Measurements from ENCODE around the gene ZDHHC19.
"Not testable (repeated sequence)": the region's sequence is repeated elsewhere in the genome, so short reads cannot be mapped to it uniquely, and the experiment has no call there.

Gene ZDHHC19

DNA sequence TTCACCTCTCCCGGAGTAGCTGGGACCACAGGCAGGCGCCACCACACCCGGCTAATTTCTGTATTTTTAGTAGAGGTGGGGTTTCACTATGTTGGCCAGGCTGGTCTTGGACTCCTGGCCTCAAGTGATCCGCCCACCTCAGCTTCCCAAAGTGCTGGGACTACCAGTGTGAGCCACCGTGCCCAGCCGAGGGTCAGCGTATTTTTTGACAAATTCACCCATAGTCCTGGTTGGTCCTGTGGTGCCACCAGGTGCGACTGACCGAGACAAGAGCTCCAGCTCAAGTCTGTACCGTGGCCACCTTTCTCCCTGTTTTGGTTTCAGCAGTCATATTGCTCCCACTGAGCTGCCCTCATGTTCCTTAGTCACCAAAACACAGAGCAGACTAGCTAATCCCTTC, 13.9 kb upstream of the ZDHHC19 start:
- DNase-seq (ENCODE audit: low read depth) = no peak

DNA sequence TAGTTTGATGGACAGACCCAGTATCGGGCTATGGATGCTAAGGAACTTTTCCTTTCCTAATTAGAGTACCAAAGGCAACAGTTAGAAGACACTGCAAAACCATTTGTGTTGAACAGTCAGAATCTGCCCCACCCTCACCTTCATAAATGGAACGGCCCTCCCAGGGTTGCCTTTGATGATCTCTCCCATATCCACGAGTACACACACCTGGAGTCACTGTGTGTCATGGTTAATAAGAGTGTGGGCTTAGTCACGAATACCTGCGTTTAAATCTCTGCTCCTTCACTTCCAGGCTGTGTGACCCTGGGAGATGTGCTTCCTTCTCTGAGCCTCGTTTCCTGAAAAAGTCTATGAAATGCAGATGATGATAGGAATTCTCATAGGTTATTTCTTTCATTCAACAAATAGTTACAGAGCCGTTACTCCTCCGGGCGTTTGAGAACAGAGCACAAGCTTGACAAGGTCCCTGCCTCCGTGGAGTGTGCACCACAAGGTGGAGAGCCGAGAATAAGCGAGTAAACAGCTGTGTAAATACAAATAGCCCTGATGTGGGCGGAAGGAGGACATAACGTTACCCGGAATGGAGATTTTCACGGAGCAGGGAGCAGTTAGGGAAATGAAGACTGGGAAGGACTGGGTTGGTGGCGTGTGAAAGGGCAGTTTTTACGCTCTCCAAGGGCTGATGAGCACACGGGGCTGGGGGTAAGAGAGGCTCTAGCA, 11.8 kb upstream of the ZDHHC19 start:
- no peak for DNase-seq (ENCODE audit: low read depth)

DNA sequence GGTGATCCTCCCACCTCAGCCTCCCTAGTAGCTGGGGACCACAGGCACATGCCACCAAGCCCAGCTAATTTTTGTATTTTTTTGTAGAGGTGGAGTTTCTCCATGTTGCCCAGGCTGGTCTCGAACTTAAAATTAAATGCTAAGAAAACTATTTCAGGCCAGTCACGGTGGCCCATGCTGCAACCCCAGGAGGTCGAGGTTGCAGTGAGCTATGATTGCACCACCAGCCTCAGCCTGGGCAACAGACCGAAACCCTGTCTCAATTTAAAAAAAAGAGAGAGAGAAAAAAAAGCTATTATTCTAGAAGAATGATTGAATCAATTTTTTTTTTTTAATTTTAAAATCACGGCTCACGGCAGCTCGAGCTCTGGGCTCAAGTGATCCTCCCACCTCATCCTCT, 9.8 kb upstream of the ZDHHC19 start:
- DNase-seq (ENCODE audit: low read depth) = no peak

DNA sequence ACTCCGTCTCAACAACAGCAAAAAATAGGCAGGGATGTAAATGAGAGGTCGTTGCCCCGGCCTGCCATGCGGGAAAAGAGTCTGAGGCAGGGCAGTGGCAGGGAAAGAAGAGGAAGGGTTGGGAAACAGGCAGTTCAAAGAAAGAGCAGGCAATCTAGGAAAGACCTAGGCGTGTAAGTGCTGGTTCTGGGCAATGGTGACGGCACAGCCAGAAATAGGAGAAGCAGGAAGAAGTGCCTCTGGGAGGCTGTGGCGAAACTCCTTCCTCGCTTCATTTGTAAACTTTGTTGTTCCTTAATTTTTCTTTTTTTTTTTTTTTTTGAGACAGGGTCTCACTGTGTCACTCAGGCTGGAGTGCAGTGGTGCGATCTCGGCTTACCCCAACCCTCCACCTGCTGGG, 9.4 kb upstream of the ZDHHC19 start:
- DNase-seq (ENCODE audit: low read depth) = no peak

DNA sequence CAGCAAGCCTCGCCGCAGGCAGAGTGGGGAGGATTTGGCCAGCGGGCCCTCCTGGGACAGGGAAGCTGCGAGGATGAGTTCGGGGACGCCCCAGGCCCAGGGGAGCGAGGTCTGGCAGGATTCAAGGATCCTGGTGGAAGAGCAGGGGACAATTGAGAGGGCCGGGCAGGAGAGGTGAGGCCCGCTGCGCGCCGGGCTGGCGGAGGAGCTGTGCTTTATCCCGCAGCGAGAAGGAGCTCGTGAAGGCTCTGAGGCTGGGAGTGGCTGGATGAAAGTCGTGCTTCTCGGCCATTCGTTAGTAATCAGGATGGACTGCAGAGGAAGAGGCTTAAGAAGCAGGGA, 8.7 kb upstream of the ZDHHC19 start:
- no peak for DNase-seq (ENCODE audit: low read depth)

DNA sequence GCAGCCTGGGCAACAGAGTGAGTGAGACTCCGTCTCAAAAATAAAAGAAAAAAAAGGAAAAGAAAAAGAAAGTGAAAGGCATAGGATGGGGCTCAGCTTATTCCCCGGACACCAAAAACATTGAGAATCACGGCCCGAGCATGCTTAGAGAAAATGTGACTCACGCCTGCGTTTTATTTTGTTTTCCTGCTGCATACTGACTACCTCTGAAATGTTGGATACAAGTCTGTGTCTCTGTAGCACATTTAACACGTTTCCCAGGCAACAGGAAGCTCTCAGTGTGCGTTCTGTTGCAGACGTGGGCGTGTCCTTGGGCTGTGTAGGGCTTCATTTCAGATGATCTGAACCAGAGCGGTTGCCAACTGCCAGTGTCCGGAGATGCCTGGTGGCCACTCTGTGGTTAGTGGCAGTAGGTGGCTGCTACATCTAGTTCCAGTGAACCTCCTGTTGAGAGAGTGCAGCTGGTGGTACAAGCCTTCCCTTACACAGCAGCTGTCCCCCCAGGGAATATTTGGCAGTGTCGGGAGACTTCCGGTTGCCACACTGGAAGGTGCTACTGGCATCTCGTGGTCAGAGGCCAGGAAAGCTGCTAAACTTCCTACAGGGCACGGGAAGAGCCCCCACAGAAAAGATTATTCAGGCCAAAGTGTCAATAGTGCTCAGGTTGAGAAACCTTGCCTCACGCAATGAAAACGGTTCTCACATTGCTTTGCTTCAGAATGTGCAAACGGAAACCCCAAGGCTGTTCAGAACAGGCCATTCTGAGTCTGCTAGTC, 8.2 kb upstream of the ZDHHC19 start:
- peak; percentile 94 for DNase-seq (ENCODE audit: low read depth)

DNA sequence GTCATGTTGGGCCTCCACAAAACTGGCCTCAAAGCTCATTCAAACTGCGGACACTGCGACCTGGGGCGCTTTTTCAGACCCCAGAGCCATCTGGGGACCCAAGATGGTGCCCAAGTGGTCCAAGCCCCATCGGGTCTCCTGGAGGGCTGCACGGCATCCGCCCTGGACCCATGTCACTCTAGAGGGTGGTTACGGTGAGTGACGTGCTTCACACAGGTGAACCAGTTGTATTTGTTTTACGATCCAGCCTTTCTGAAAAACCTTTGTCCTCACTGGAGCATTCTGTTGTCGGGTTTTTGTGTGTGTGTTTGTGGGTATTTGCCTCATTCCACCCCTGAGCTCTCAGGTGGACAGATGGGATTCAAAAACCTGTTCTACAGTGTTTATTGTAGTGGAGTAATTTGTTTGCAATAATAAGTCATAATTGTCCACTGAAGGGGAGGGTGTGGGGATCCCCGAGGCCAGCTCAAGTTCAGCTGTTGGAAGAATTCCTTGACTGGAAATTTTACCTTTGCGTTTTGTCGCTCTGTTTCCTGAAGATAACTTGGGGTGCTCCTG, 7.0 kb upstream of the ZDHHC19 start:
- DNase-seq (ENCODE audit: low read depth) = no peak

DNA sequence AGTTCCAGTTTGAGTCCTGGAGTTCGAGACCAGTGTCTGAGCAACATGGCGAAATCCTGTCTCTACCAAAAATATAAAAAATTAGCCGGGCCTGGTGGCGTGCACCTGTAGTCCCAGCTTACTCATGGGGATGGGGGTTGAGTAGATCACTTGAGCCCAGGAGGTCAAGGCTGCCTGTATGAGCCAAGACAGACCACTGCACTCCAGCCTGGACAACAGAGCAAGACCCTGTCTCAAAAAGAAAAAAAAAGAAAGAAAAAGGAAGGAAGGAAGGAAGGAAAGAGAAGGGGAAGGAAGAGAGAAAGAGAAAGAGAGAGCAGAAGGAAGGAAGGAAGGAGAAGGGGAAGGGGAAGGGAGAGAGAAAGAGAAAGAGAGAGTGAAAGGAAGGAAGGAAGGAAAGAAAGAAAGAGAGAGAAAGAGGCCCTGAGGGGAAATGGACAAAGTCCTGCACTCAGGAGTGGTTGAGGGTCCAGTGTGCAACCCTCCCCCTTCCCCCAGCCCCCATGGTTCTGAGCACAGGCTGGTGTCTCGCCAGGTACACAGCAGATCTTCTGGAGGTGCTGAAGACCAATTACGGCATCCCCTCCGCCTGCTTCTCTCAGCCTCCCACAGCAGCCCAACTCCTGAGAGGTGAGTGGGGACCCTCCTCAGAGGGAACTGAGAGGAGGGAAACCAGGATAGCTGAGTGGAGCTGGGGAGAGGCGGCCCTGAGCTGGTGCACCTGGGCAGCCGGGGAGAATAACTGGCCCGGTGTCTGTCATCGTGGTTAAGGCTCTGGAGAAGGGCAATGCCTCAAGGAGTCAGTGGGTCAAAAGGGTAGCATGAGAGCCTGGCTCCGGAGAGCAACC, 6.3 kb upstream of the ZDHHC19 start:
- no peak for DNase-seq (ENCODE audit: low read depth)

DNA sequence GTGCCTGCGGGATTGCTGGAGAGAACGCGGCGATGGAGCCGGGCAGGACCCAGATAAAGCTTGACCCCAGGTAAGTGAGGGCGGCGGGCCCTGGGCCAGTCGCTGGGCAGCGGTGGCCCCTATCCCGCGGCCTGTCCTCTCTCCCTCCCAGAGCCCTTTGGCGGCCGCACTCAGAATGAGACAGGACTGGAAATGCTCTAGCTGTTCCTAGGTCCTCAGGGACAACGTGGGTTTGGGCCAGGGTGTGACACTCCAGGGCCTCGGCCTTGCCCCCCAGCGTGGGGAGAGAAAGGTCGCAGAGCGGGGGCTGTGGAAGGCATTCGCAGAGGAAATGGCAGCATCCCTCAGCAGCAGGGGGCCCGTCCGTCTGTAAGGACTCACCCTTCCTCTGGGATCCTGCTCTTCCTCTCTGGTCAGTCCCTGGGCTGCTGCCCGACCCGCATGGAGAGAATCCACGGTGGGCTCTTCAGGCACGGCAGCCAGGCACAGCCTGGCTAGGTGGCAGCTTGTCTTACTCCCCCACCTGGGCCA, 5.5 kb upstream of the ZDHHC19 start:
- no peak for DNase-seq (ENCODE audit: low read depth)

DNA sequence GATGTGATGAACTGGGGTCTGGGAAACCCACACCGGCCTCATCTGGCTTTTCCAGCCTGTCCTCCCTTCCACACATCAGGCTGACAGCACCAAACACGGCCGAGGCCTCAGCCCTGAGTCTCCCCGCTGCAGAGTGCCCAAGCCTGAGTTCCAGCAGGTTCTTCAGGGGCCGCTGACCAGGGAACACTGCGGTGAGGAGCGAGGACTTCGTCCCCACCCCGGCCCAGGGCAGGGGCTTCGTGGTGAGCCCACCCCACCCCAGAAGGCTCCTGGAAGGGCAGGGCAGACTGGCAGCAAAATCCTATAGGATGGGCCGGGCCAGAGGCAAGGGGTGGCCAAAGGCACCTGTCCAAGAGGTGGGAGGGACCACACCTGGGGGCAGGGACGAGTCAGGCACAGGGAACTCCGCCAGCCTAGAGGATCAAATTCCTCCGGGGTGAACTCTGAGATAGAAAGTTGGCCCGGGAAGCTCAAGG, 4.9 kb upstream of the ZDHHC19 start, which contains the start of gene SLC51A:
TSS of gene SLC51A (plus strand) at position 446 of the 476 bp plus-strand sequence. CDS start 179 bp downstream, outside the sequence.
- no peak for DNase-seq (ENCODE audit: low read depth)

DNA sequence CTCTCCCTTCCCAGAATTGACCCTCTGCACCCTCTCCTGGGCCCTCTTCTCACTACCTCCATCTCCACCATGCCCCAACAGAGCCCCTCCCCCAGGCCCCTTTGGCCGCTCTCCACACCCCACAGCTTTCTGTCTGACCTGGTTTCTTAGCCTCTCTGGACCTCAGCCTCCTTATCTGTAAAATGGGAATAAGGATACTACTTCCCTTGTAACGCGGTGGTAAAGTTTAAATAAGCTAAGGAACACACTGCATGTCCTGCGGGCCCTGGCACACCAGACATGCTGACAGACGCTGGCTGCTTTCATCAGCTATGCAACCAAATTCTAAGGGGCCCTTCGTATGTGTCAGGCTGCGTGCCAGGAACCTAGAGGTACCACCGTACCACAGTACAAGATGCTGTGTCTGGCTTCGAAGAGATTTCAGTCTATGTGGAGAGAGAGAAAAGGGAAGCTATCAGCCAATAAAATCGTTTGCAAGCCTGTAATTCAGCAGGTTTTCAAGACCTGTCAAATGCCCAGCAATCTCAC, 4.4 kb upstream of the ZDHHC19 start:
- no peak for DNase-seq (ENCODE audit: low read depth)

DNA sequence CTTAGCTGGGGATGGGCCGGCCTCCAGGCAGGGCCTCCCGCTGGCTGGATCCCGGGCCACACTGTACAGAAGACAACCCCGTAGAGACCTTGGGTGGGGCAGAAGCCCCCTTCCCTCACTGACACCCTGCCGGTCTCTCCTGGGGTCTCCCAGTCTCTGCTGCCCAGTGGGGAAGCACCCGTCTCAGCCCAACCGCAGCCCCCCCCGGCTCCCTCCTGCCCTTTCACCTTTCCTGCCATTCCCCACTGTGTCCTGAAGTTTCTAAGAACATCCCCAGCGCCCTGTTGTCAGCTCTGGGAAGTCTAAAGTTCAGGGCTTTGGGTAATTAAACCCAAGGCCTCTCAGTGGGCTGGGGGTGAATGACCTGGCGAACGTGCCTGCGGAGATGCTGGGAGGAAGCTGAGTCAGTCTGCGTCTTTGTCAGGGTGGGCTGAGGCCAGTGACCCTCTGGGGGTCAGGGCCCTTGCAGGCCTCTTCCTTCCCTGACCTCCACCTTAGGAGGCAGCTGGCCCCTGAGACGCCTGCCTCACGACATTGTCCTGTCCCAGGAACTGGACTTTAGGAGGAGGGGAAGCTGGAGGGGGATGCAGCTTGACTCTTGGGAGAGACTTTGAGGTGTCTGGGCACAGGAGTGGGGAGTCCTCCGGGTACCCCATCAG, 3.7 kb upstream of the ZDHHC19 start:
- no peak for DNase-seq (ENCODE audit: low read depth)

DNA sequence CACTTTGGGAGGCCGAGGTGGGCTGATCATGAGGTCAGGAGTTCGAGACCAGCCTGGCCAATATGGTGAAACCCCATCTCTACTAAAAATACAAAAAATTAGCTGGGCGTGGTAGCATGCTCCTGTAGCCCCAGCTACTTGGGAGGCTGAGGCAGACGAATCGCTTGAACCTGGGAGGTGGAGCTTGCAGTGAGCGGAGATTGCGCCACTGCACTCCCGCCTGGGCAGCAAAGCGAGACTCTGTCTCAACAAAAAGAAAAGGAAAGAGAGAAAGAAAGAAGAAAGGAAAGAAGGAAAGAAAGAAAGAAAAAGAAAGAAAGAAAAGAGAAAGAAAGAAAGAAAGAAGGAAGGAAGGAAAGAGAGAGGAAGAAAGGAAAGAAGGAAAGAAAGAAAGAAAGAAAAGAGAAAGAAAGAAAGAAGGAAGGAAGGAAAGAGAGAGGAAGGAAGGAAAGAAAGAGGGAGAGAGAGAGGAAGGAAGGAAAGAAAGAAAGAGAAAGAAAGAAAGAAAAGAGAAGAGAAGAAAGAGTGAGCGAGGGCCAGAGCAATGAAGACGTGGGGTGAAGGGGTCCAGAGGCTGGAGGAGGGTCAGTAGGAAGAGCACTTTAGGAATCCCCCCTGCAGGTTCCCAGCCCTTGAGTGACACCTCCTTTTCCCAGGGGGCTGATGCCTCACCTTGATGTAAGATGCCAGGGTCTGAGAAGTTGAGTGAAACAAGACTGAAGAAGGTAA, 1.1 kb downstream of the ZDHHC19 start:
- DNase-seq (ENCODE audit: low read depth) = not testable (repeated sequence)

DNA sequence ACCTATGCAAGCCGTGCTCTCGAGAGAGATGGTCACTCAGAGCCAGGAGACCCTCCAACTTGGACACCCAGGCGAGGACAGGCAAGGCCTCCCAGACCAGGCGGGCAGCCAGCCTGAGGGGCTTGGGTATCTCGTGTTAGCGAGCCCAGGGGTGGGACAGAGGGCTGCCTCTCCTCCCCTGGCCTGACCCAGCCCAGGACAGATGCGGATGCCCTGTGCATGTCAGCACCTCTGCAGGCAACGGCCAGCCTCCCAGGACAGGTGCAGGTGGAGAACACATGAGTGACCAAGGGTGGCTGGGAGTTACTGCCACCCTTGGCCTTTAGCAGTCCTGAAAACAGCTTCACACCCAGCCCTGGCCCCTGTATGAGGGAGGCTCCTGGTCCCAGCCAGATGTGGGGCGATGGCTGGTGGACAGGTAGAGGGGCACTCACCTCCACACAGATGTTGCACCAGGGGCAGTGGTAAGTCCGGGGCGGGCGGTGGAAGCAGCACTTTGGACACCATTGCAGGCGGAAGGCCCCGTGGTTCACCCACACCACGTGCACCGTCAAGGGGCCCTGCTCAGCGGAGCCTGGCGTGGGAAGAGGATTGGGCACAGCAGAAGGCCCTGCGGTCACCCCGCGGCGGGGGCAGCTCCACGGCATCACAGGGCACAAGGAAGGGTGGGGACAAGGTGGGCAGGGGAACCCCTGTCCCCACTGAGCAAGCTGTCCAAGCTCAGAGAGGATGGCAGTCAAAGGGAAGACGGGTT, 2.1 kb downstream of the ZDHHC19 start:
- no peak for DNase-seq (ENCODE audit: low read depth)

DNA sequence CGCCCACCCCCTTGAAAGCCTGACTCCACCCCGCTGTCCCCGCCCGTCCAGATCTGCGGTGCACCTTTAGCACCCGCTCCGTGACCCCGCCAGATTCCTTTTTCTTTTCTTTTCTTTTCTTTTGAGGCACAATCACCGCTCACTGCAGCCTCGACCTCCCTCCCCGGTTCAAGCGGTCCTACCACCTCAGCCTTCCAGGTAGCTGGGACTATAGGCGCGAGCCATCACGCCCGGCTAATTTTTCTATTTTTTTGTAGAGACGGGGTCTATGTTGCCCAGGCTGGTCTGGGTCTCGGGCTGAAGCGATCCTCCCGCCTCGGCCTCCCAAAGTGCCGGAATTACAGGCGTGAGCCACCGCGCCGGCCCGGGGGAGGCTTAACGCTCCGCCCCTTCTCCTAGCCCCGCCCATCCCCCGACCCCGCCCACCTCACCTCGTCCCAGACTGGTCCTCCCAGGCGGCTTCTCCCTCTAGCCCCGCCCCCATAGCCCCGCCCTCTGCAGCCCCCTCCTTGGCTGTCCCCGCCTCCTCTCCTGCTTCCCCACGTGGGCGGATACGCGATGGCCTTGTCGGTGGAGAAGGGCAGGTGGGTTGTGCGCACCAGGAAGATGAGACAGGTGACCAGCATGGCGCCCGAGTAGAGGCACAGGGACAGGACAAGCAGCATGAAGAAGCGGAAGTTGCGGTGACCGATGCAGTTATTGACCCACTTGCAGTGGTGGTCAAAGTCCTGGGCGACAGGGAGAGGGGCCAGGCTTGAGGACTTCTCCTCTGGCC, 3.2 kb downstream of the ZDHHC19 start:
- DNase-seq (ENCODE audit: low read depth) = peak; percentile 57

DNA sequence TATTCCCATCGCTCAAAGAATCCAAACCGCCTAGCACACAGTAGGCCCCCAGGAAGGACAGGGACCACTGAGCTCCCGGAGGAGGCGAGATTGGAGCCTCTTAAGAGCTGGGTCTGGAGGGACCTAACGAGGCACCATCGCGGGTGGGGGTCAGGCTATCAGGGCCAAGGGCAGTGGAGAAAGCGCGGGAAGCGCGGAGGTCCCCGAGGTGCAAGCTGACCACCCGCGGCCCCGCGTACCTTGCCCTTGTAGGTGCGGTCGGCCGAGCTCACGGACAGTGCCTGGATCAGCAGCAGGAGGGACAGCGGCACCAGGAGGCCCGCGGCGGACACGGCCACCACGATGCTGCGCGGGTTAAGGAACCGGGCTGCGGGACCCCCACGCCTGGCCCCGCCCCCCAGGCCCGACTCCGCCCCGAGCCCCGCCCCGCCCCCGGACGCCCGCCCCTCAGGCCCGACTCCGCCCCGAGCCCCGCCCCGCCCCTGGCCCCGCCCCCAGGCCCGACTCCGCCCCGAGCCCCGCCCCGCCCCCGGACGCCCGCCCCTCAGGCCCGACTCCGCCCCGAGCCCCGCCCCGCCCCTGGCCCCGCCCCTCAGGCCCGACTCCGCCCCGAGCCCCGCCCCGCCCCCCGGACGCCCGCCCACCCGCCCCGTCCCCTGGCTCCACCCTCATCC, 3.9 kb downstream of the ZDHHC19 start:
- no peak for DNase-seq (ENCODE audit: low read depth)

DNA sequence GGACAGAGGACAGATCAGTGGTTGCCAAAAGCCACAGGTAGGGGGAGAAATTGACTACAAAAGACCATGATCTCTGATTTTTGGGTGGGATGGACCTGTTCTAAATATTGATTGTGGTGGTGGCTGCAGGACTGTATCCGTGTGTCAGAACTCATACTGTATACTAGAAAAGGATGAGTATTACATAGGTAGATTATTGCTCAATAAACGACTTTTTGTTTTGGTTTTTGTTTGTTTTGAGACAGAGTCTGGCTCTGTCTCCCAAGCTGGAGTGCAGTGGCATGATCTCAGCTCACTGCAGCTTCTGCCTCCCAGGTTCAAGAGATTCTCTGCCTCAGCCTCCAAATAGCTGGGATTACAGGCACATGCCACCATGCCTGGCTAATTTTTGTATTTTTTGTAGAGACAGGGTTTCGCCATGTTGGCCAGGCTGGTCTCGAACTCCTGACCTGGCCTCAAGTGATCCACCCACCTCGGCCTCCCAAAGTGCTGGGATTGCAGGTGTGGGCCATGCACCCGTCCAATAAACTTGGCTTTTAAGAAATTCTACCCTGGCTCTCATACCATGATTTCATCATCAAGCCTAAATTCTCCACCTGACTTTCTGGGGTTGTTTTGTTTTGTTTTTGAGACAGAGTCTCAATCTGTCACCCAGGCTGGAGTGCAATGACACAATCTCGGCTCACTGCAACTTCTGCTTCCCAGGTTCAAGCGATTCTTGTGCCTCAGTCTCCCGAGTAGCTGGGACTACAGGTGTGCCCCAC, 5.6 kb downstream of the ZDHHC19 start:
- not testable (repeated sequence) for DNase-seq (ENCODE audit: low read depth)

DNA sequence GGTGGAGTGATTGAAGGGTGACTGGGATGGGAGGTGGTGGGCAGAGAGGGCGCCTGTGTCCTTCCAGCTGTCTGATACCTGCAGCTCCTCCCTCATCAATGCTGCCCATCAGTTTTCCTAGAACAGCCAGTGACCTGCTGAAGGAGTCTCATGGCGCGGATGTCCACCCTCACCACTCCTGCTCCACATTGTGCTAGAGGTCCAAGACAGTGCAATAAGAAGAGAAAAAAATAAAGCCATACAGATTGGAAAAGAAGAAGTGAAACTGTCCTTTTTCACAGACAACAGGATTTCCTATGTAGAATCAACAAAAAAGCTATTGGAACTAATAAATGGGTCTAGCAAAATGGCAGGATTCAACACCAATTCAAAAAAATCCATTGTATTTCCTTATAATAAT, 7.4 kb downstream of the ZDHHC19 start:
- DNase-seq (ENCODE audit: low read depth) = no peak
